Activated naive CD4-positive, alpha-beta T cell treated with anti-CD3 and anti-CD28 coated beads, Interleukin-2, amount 50 U/mL, for 16 hours (primary cell): Measurements from ENCODE around the gene FBL.
A peak's percentile ranks its signal among the peaks of the same experiment; 100 is the strongest.
"Not testable (repeated sequence)": the region's sequence is repeated elsewhere in the genome, so short reads cannot be mapped to it uniquely, and the experiment has no call there.

Experiments used
- DNase-seq: peaks from one replicate; pipeline ENCODE4 v3.0.0-alpha.2; 2020

Gene FBL

DNA sequence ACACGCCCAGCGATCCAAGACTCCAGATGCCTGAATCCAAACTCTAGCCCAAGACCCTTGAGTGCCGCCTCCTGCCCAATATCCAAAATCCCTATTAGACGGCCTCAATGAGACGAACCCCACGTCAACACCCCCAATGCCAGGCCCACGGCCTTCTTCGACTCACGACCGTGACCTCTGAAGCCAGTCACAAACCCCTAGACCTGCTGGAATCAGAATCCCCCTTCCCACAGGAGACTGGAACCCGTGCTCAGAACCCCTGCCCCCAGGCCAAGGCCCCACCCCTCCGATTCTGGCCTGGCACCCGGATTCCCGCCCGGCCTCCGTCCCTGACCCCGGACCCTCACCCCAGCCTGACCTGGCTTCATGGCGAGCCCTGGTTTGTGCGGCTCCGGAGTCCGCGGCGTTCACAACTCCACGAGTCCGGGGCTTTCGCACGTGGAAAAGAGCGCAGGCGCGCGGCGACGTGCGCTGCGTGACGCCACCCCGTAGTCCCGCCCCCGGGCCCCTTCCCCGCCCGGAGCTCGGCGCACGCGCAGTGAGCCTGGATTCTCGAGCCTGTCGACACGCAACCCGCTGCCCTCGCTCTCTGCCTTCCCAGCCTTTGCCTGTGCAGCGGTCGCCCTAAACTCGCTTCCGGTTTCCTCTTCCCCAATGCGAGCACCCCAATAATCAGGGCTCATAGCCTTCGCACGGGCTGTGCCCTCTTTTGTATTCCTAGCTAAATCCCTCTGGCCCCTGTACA lies at the start of gene FBL:
FBL (minus strand) TSS at position 447 of the 745 bp plus-strand sequence; CDS start at position 368, 79 bp downstream.
- peak; percentile 98 for DNase-seq

- not testable (repeated sequence) for DNase-seq
Measured at GRCh38 chr19:39895096-39895495, 48.9 kb upstream of the FBL start.

DNA sequence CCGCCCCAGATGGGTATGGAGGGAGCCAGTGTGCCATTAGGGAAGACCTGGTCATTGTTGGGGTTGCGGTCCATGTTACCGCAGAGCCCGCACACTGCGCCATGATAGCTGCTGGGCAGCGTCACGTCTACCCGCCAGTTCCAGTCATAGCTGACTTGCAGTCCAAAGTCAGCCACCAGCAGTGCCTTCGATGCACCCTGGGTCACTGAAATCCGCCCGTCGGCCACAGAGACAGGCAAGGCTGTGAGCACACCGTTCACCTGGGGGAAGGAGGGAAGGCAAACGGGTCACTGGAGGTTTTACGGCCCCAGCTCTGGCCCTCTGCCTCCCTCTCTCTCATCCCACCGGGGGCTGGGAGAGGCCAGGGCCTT lies 48.0 kb upstream of the FBL start:
- not testable (repeated sequence) for DNase-seq

DNA sequence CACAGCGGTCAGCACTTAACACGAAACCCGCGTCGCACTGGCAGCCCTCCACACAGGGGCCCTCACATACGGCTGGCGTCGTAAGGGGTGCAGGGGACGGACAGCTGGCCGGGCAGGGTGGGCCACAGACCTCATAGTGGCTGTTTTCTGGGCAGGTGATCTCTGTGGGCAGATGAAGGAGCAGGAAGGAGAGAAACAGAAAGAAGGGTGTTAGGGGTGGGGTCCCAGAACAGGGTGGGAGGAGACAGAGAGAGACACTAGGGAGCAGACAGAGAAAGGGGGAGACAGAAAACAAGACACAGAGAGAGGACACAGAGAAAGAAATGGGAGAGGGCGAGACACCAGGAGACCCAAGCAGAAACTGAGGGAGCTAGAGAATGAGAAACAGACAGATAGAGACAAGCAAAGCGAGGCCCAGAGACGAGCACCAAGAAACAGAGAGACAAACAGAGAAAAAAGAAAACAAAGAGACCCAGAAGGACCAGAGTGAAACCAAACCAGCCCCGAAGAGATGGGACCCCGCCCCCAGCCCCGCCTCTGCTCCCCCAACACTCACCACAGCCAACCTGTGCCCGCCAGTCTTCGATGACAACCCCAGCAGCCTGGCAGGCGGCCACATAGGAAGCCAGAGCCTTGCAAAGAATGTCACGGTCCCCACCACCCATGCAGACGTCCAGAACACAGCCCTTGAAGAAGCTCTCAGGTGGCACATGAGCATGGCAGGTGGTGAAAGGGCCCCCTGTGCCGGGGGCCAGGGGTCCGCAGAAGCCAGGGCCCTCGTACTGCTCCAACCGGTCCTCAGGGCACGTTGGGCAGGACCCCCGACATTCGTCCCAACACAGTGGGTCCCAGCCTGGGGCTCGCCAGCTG lies 47.4 kb upstream of the FBL start:
- DNase-seq = not testable (repeated sequence)

GRCh38 chr19:39892506-39892902 lies 46.3 kb upstream of the FBL start:
- DNase-seq = not testable (repeated sequence)

DNA sequence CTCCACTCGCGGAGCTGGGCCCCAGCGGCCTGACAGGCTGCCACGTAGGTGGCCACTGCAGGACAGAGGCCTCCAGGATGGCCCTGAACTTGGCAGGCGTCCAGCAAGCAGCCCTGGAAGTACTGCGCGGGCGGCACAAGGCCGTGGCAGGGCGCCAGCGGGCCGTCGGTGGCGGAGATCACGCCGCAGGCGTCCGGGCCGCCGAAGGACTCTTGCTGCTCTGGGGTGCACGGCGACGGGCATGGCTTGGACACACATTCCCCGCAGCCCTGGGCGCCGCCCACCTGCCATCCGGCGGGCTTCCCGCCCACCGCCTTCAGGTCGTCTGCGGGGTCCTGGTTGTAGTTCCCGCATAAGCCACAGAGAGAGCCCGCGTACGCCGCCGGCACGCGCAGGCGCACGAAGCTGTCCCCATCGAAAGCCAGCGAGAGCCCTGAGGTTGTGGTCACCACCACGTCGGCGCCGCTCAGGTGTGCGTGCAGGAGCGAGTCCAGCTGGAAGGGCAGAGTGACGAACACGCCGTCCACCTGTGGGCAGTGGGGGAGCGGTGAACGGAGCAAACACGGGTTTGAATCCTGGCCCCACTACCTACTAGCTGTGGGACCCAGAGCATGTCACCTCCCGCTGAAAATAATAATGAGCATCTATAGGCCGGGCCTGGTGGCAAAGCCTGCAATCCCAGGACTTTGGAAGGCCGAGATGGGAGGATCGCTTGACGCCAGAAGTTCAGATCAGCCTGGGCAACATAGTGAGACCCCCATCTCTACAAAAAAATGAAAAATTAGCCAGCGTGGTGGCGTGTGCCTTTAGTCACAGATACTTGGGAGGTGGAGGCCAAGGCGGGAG lies 45.7 kb upstream of the FBL start:
- DNase-seq = peak; percentile 41

- no peak for DNase-seq
Measured at GRCh38 chr19:39890755-39891551, 44.8 kb upstream of the FBL start.

DNA sequence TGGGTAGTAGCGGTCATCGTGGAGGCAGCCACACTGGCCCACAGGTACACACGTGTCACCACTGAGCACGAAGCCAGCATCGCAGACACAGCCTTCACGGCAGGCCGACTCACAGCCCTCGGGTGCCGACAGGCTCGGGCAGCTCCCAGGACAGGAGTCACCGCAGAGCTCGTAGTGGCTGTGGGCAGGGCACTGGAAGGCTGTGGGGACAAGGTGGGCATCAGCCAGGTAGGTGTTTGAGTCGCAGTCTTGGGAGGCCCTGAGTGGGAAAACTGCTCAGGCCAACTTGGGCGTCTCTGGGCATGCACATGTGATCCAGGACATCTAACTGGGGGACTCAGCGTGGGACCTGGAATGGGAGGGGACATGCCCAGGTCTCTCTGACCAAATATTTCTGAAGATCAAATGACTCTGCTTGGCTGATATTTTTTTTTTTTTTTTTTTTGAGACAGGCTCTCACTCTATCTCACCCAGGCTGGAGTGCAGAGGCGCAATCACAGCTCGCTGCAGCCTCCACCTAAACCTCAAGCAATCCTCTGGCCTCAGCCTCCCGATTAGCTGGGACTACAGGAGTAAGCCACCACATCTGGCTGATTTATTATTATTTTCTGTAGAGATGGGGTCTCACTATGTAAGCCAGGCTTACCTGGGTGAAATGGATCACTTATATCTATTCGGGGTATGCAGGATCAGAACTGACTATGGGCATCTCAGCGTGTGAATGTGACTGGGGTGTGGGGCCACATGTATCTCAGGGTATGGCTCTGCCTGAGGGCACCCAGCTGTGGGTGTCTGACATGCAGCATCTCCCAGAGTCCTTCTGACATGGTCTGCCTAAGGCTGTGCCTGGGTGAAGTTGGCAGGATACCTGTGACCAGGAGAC lies 43.9 kb upstream of the FBL start:
- DNase-seq = not testable (repeated sequence)

DNA sequence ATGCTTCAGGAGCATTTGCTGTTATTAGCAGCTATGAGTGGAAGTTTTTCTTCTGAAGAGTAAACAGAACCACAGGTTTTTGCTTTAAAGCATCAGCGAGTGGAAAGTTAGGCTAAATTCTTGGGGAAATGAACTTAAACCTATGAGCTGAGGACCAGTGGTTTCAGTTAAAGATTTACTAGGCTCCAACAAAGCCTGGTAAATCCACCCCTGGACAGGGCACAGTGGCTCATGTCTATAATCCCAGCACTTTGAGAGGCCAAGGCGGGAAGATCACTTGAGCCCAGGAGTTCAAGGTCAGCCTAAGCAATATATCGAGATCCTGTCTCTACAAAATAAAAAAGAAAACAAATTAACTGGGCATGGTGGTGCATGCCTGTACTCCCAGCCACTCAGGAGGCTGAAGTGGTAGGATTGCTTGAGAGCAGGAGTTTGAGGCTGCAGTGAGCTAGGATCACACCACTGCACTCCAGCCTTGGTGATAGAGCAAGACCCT lies 41.3 kb upstream of the FBL start:
- DNase-seq = not testable (repeated sequence)

GRCh38 chr19:39885821-39886554 lies 39.8 kb upstream of the FBL start:
- DNase-seq = not testable (repeated sequence)

DNA sequence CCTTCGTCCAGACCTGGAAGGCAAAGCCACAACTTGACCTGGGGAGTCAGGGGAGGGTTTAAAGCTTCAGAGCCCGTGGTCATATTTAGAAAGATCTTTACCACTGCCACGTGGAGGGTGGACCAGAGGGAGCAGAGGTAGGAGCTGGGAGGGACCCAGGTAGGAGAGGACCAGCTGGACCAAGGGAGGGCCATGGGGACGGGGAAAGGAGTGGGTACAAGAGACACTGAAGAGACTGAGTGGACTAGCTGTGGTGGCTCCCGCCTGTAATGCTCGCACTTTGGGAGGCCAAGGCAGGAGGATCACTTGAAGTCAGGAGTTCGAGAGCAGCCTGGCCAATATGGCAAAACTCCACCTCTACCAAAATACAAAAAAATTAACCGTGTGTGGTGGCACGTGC lies 38.5 kb upstream of the FBL start:
- DNase-seq = not testable (repeated sequence)

DNA sequence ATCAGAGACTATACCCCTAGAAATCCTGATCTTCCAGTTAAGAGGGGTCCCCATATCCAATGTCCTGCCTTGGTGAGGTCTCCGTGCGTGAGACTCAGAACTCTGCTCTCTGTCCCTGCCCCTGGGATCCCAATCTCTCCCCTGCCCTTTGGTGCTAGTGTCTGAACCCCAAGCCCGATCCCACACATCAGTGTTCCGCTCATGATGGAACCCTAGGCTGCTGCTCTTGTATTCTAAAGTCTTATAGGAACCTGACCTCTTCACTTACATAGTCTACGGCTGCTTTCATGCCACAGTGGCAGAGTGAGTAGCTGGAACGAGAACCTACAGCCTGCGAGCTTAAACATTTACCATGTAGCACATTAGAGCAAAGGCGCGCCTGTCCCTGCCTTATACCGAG lies 36.5 kb upstream of the FBL start:
- DNase-seq = not testable (repeated sequence)

- DNase-seq = not testable (repeated sequence)
Measured at GRCh38 chr19:39881495-39882110, 35.4 kb upstream of the FBL start.

DNA sequence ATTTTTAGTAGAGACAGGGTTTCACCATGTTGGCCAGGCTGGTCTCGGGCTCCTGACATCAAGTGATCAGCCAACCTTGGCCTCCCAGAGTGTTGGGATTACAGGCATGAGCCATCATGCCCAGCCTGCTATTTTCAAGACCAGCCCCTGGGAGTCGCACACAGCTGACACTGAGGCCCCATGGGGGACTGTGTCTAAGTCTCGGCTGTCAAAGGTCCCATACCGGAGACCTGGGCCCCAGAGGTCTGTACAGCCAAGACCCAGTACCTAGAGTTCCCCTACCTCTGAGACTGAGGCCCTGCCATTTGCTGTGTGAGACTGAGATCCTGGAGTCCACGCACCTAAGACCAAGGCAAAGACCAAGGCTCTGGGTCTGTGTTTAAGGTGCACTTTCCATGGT lies 34.1 kb upstream of the FBL start:
- DNase-seq = not testable (repeated sequence)

- not testable (repeated sequence) for DNase-seq
Measured at GRCh38 chr19:39879796-39880195, 33.6 kb upstream of the FBL start.

GRCh38 chr19:39878866-39879265 lies 32.7 kb upstream of the FBL start:
- not testable (repeated sequence) for DNase-seq

GRCh38 chr19:39878398-39878797 lies 32.2 kb upstream of the FBL start:
- no peak for DNase-seq

DNA sequence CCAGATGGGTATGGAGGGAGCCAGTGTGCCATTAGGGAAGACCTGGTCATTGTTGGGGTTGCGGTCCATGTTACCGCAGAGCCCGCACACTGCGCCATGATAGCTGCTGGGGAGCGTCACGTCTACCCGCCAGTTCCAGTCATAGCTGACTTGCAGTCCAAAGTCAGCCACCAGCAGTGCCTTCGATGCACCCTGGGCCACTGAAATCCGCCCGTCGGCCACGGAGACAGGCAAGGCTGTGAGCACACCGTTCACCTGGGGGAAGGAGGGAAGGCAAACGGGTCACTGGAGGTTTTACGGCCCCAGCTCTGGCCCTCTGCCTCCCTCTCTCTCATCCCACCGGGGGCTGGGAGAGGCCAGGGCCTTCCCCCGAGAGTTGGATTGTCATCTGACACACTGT lies 31.8 kb upstream of the FBL start:
- not testable (repeated sequence) for DNase-seq

DNA sequence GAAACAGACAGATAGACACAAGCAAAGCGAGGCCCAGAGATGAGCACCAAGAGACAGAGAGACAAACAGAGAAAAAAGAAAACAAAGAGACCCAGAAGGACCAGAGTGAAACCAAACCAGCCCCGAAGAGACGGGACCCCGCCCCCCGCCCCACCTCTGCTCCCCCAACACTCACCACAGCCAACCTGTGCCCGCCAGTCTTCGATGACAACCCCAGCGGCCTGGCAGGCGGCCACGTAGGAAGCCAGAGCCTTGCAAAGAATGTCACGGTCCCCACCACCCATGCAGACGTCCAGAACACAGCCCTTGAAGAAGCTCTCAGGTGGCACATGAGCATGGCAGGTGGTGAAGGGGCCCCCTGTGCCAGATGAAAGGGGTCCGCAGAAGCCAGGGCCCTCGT lies 31.3 kb upstream of the FBL start:
- not testable (repeated sequence) for DNase-seq

GRCh38 chr19:39876486-39876885 lies 30.3 kb upstream of the FBL start:
- not testable (repeated sequence) for DNase-seq
